Measurements from ENCODE around the gene ZNF23.

GRCh38 chr16:71402007-71402406 is 60.0 kb downstream of the ZNF23 start:
- TF ChIP-seq POLR2AphosphoS5 (IDR thresholded peaks at IDR 0.05; ENCODE audit: low read depth, low read length) (no peak), SIN3A (IDR thresholded peaks at IDR 0.05; ENCODE audit: borderline replicate concordance, insufficient read depth, low read length) (no peak), TAF1 (IDR thresholded peaks at IDR 0.05; ENCODE audit: borderline replicate concordance, insufficient read depth, low read length) (no peak)
